H1 (cell line): ENCODE data around the gene NDNF. TPM values are rescaled to one million over a fixed set of nuclear protein-coding genes. Genes with fewer than 3 reads are reported as not detected.

Experiments
- CTCF ChIA-PET: fragments of 300-600 bp; sonication (Branson Sonifier 250); formaldehyde crosslinking; loops from one replicate; lab custom pipeline; 2021; ENCODE audit not compliant: partially characterized antibody; lab: Charles Lee
- POLR2A ChIA-PET: fragments of 300-600 bp; sonication (Branson Sonifier 250); formaldehyde crosslinking; loops from one replicate; lab custom pipeline; 2021; ENCODE audit warnings: inconsistent platforms; ENCODE audit not compliant: partially characterized antibody; lab: Charles Lee
- DNase-seq, 2 experiments: peaks; one replicate each; pipeline versions ENCODE4 v3.0.0 to v3.0.0-alpha.2; 2010 to 2022; ENCODE audit warnings: low spot score in 2 of 2, low read depth in 1 of 2, mixed read lengths in 1 of 2
- FAIRE-seq: peaks from 2 replicates; lab custom pipeline; 2011; peaks lifted over from hg19 to GRCh38; lab: Jason Lieb, UNC
- H2AFZ ChIP-seq: 2 replicates; pipeline ENCODE4 v1.8.1; 2012; ENCODE audit warnings: low read length, inconsistent platforms
- H2AK5ac ChIP-seq: 2 replicates; pipeline ENCODE4 v1.6.1; 2013; ENCODE audit warnings: low read depth, low read length
- H2BK120ac ChIP-seq: replicated peaks from 2 replicates; pipeline ENCODE3; 2013; ENCODE audit warnings: low read depth, low read length, inconsistent platforms
- H2BK12ac ChIP-seq: 2 replicates; pipeline ENCODE4 v1.6.1; 2013; ENCODE audit warnings: low read depth, low read length
- H2BK15ac ChIP-seq: 2 replicates; pipeline ENCODE4 v1.6.1; 2013; ENCODE audit warnings: low read length
- H2BK20ac ChIP-seq: 2 replicates; pipeline ENCODE4 v1.6.1; 2013; ENCODE audit warnings: low read length
- H2BK5ac ChIP-seq: 2 replicates; pipeline ENCODE4 v1.6.1; 2013; ENCODE audit warnings: low read depth, low read length
- H3K14ac ChIP-seq: 2 replicates; pipeline ENCODE4 v1.6.1; 2013; ENCODE audit warnings: inconsistent platforms; ENCODE audit not compliant: insufficient read length
- H3K18ac ChIP-seq: 2 replicates; pipeline ENCODE4 v1.6.1; 2013; ENCODE audit warnings: low read length; ENCODE audit errors: extremely low read depth
- H3K23ac ChIP-seq: 2 replicates; pipeline ENCODE4 v1.6.1; 2013; ENCODE audit warnings: inconsistent platforms; ENCODE audit not compliant: insufficient read length
- H3K23me2 ChIP-seq: 2 replicates; pipeline ENCODE4 v1.6.1; 2013; ENCODE audit warnings: low read depth, low read length
- H3K27ac ChIP-seq: 2 replicates; pipeline ENCODE4 v1.6.1; 2011; ENCODE audit warnings: low read depth, low read length, inconsistent platforms
- H3K27me3 ChIP-seq, 4 experiments: replicated peaks in 1 of 4; 1 replicate in 1 of 4; 2 replicates in 3 of 4; pipeline versions ENCODE4 v1.6.1 to v1.8.1; 2011 to 2013; ENCODE audit warnings: low read length in 3 of 4, mild to moderate bottlenecking in 3 of 4, inconsistent platforms in 2 of 4, mixed read lengths in 2 of 4, moderate library complexity in 1 of 4; ENCODE audit not compliant: control insufficient read depth in 3 of 4, insufficient read depth in 3 of 4; ENCODE audit errors: extremely low read depth in 1 of 4
- H3K36me3 ChIP-seq, 4 experiments: 2 replicates each; pipeline versions ENCODE4 v1.6.1 to v1.8.1; 2011 to 2013; ENCODE audit warnings: mild to moderate bottlenecking in 4 of 4, low read length in 3 of 4, moderate library complexity in 2 of 4, control low read depth in 1 of 4, inconsistent platforms in 1 of 4; ENCODE audit not compliant: insufficient read depth in 4 of 4, control insufficient read depth in 2 of 4
- H3K4ac ChIP-seq: replicated peaks from 2 replicates; pipeline ENCODE3; 2013; ENCODE audit warnings: low read length, low read depth, mixed read lengths, inconsistent platforms; ENCODE audit not compliant: insufficient read length
- H3K4me1 ChIP-seq, 4 experiments: replicated peaks in 1 of 4; 1 replicate in 1 of 4; 2 replicates in 3 of 4; pipeline versions ENCODE4 v1.6.1 to v1.8.1; 2011 to 2013; ENCODE audit warnings: low read length in 3 of 4, inconsistent platforms in 2 of 4, mixed read lengths in 1 of 4; ENCODE audit not compliant: insufficient read depth in 4 of 4, control insufficient read depth in 3 of 4
- H3K4me2 ChIP-seq, 2 experiments: 2 replicates each; pipeline versions ENCODE4 v1.6.1 to v1.8.1; 2011 to 2013; ENCODE audit warnings: low read depth in 2 of 2, low read length in 2 of 2, control low read depth in 1 of 2, inconsistent platforms in 1 of 2, mild to moderate bottlenecking in 1 of 2; ENCODE audit not compliant: insufficient read depth in 1 of 2
- H3K4me3 ChIP-seq, 4 experiments: fragments of 200-600, 300-600 bp in 1 of 4; sonication (generic), shearing (Covaris generic), sonication (Bioruptor Twin) in 1 of 4; 2 replicates each; pipeline versions ENCODE4 v1.5.1 to v1.8.1; 2011 to 2016; ENCODE audit warnings: low read length in 4 of 4, low read depth in 3 of 4, control low read depth in 2 of 4, inconsistent platforms in 2 of 4, mild to moderate bottlenecking in 2 of 4, mixed read lengths in 1 of 4, moderate library complexity in 1 of 4; ENCODE audit not compliant: insufficient read depth in 2 of 4; ENCODE audit errors: extremely low read depth in 1 of 4
- H3K56ac ChIP-seq: replicated peaks from 2 replicates; pipeline ENCODE3; 2013; ENCODE audit warnings: low read depth, mild to moderate bottlenecking, mixed read lengths, low read length, inconsistent platforms; ENCODE audit not compliant: insufficient read length
- H3K79me1 ChIP-seq: 2 replicates; pipeline ENCODE4 v1.6.1; 2013; ENCODE audit warnings: low read depth, low read length, control low read depth
- H3K79me2 ChIP-seq, 2 experiments: 2 replicates each; pipeline versions ENCODE4 v1.6.1 to v1.8.1; 2012 to 2013; ENCODE audit warnings: low read length in 2 of 2, mild to moderate bottlenecking in 2 of 2, inconsistent platforms in 1 of 2; ENCODE audit not compliant: insufficient read depth in 2 of 2, control insufficient read depth in 1 of 2
- H3K9ac ChIP-seq, 4 experiments: replicated peaks in 1 of 4; 1 replicate in 1 of 4; 2 replicates in 3 of 4; pipeline versions ENCODE4 v1.6.1 to v1.8.1; 2011 to 2013; ENCODE audit warnings: low read depth in 3 of 4, low read length in 3 of 4, control low read depth in 2 of 4, mild to moderate bottlenecking in 2 of 4, moderate library complexity in 2 of 4, inconsistent platforms in 1 of 4; ENCODE audit errors: extremely low read depth in 1 of 4
- H3K9me3 ChIP-seq, 2 experiments: 2 replicates each; pipeline versions ENCODE4 v1.6.1 to v1.8.1; 2012 to 2013; ENCODE audit warnings: mild to moderate bottlenecking in 2 of 2, moderate library complexity in 2 of 2, control low read depth in 1 of 2, inconsistent platforms in 1 of 2, low read depth in 1 of 2, low read length in 1 of 2, mixed read lengths in 1 of 2; ENCODE audit not compliant: insufficient read depth in 2 of 2
- H4K20me1 ChIP-seq, 2 experiments: replicated peaks in 1 of 2; 2 replicates each; pipeline versions ENCODE3 to v1.8.1; 2011 to 2013; ENCODE audit warnings: inconsistent platforms in 2 of 2, low read length in 2 of 2, mild to moderate bottlenecking in 1 of 2; ENCODE audit not compliant: insufficient read depth in 2 of 2, control insufficient read depth in 1 of 2
- H4K5ac ChIP-seq: 2 replicates; pipeline ENCODE4 v1.6.1; 2013; ENCODE audit warnings: low read length, low read depth, mixed read lengths, inconsistent platforms; ENCODE audit not compliant: insufficient read length
- H4K8ac ChIP-seq: 2 replicates; pipeline ENCODE4 v1.8.0; 2013; ENCODE audit warnings: mild to moderate bottlenecking, moderate library complexity, low read length, inconsistent platforms; ENCODE audit not compliant: insufficient read depth; ENCODE audit errors: extremely low read depth
- H4K91ac ChIP-seq: replicated peaks from 2 replicates; pipeline ENCODE3; 2013; ENCODE audit warnings: low read length, mixed read lengths, inconsistent platforms; ENCODE audit not compliant: insufficient read length
- ASH2L ChIP-seq: fragments of 200-600, 300-600 bp; sonication (generic); IDR thresholded peaks from one replicate; pipeline ENCODE4 v1.7.1; 2017; ENCODE audit warnings: low read length
- CREB1 ChIP-seq: IDR thresholded peaks from 2 replicates; pipeline ENCODE4 v1.6.1; 2012; ENCODE audit warnings: inconsistent platforms
- NRF1 ChIP-seq: IDR thresholded peaks from 2 replicates; pipeline ENCODE4 v1.6.1; 2011; ENCODE audit warnings: mild to moderate bottlenecking, low read depth, low read length, improper control_type of control experiment
- RNF2 ChIP-seq: fragments of 200-900, 300-1000 bp; sonication (generic); IDR thresholded peaks from 2 replicates; pipeline ENCODE4 v1.7.1; 2016; ENCODE audit warnings: borderline replicate concordance, low read depth, mild to moderate bottlenecking, antibody characterized with exemption, low read length; ENCODE audit not compliant: poor library complexity, severe bottlenecking; ENCODE audit errors: missing control alignments
- RXRA ChIP-seq: IDR thresholded peaks from 2 replicates; pipeline ENCODE4 v1.6.1; 2011; ENCODE audit warnings: low read depth, mild to moderate bottlenecking, low read length, moderate library complexity; ENCODE audit not compliant: insufficient read depth
- SP2 ChIP-seq: IDR thresholded peaks from 2 replicates; pipeline ENCODE4 v1.6.1; 2012; ENCODE audit warnings: mild to moderate bottlenecking, low read length, inconsistent platforms
- SP4 ChIP-seq: IDR thresholded peaks from 2 replicates; pipeline ENCODE4 v1.6.1; 2012; ENCODE audit warnings: low read length, inconsistent platforms
- ZNF274 ChIP-seq: IDR thresholded peaks from 2 replicates; pipeline ENCODE4 v1.7.0; 2012; ENCODE audit warnings: low read length, borderline replicate concordance; ENCODE audit errors: extremely low read depth
- WGBS, 2 experiments: shearing (Covaris generic) in 1 of 2; methylation state at CpG; one replicate each; pipeline versions ENCODE4 v1.1.6 to v1.1.7; 2013 to 2015; ENCODE audit warnings: low lambda C conversion rate in 2 of 2, mixed read lengths in 2 of 2, inconsistent platforms in 1 of 2, low coverage in 1 of 2, missing lambda C conversion rate in 1 of 2; ENCODE audit not compliant: insufficient replicate concordance in 2 of 2, insufficient coverage in 1 of 2, insufficient read length in 1 of 2; ENCODE audit errors: extremely low coverage in 1 of 2, missing lambda C conversion rate in 1 of 2; 5-methylcytosine and 5-hydroxymethylcytosine counted together
- polyA plus RNA-seq, 7 experiments: library from polyadenylated mRNA; depleted of rRNA in 3 of 7; stranded (reverse) in 5 of 7; unstranded in 2 of 7; fragments of >200 nt in 5 of 7; fragments of 200-250 nt in 2 of 7; gene quantifications; 1 replicate in 5 of 7; 2 replicates in 1 of 7; 4 replicates in 1 of 7; pipeline versions ENCODE4 v1.2.1 to v1.2.3, GENCODE V29; 2011 to 2013; ENCODE audit warnings: missing spikeins in 2 of 7, mixed read lengths in 2 of 7
- total RNA-seq: library from RNA; stranded (reverse); fragmentation: NEBNext Ultra II Directional; extraction: Animal tissue kit (Norgen Biotek cat#: 25700); gene quantifications from 2 replicates; pipeline ENCODE4 v1.2.1, GENCODE V29; 2021
- TF ChIP-seq, protein P1 (sequence below): IDR thresholded peaks from 2 replicates; pipeline ENCODE4 v1.6.1; 2011; ENCODE audit warnings: low read depth, mild to moderate bottlenecking, low read length; ENCODE audit not compliant: insufficient read depth
- TF ChIP-seq, protein P2 (sequence below), 3 experiments: IDR thresholded peaks; 1 replicate in 2 of 3; 2 replicates in 1 of 3; pipeline versions ENCODE4 v1.5.1 to v1.6.1; 2011; ENCODE audit warnings: low read length in 3 of 3, mild to moderate bottlenecking in 3 of 3, inconsistent platforms in 2 of 3, low read depth in 1 of 3, moderate library complexity in 1 of 3; ENCODE audit not compliant: insufficient read depth in 1 of 3; ENCODE audit errors: control extremely low read depth in 1 of 3

Gene NDNF
- total and polyA plus RNA-seq, 2 of the 8 experiments (the other 6 are each of a cell fraction or from before 2014, with no cell fraction given): 0.70 to 1.6 TPM

DNA sequence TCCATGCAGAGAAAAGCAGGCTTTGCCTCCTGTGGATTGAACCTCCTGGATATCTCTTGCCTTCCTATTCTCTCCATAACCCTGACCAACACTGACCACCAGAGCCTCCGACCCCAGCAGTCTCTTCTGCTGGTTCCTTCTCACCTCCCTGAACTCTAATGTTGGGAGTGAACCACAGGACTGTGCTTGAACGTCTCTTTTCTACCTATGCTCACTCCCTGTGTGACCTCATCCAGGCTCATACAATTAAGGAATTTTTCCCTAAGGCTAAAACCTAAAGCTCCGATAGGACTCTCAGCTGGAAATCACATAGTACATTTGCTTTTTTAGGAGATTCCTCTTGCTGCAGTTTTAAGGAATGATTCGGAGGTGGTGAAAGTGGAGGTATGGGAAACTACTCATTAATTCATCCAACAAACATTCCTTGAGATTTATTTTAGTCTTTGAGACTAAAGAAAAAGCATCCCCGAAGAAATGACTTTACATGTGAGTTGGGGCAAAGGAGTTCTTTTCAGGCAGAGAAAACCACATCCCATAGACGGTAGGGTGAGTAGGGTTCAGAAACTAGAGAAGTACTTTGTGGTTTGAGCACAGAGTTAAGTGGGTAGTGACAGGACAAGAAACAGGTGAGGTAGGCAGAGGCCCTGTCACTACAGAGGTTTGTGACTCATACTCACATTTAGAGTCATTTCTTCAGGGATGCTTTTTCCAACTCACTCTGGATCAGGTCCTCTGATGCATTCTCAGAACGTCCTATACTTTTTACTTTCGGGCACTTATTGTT is 30.8 kb downstream of the NDNF start:
- Histone ChIP-seq H2BK120ac (no peak overlapping the region), H3K4me2 (no peak overlapping the region), H3K56ac (no peak overlapping the region), H2BK15ac (no peak overlapping the region), H4K8ac (no peak overlapping the region), H4K5ac (no peak overlapping the region), H3K23me2 (no peaks in the 10 kb centered on the region), H3K14ac (no peak overlapping the region), H3K23ac (no peak overlapping the region), H3K27ac (no peak overlapping the region), H3K79me2 (no peaks in the 10 kb centered on the region), H2BK12ac (no peak overlapping the region), H4K91ac (no peak overlapping the region), H3K4me3 (no peak overlapping the region), H3K79me1 (no peaks in the 10 kb centered on the region), H2BK5ac (no peak overlapping the region), H3K4me1 (no peaks in the 10 kb centered on the region), H3K18ac (no peak overlapping the region), H3K9me3 (no peaks in the 10 kb centered on the region), H3K36me3 (no peaks in the 10 kb centered on the region), H3K27me3 (no peaks in the 10 kb centered on the region), H2BK20ac (no peak overlapping the region), H3K9ac (no peak overlapping the region), H4K20me1 (no peaks in the 10 kb centered on the region), H3K4ac (no peak overlapping the region), H2AFZ (no peak overlapping the region), H2AK5ac (no peak overlapping the region)
- WGBS, 2 experiments: 79% methylated on average over 8 of the region's 8 CpGs; no CpG with 5 or more reads in 1 of the 2 experiments
- FAIRE-seq: no peak
- no peak for DNase-seq
- CTCF ChIA-PET: no interaction called here
- POLR2A ChIA-PET: no interaction called here
- TF ChIP-seq NRF1: no peak
- TF ChIP-seq, protein P1, sequence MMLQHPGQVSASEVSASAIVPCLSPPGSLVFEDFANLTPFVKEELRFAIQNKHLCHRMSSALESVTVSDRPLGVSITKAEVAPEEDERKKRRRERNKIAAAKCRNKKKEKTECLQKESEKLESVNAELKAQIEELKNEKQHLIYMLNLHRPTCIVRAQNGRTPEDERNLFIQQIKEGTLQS: no peak
- TF ChIP-seq ZNF274: no peak
- no peak for TF ChIP-seq RXRA
- no peak for TF ChIP-seq ASH2L
- no peak for TF ChIP-seq CREB1
- TF ChIP-seq SP2: no peak
- no peak for TF ChIP-seq SP4
- TF ChIP-seq, protein P2, sequence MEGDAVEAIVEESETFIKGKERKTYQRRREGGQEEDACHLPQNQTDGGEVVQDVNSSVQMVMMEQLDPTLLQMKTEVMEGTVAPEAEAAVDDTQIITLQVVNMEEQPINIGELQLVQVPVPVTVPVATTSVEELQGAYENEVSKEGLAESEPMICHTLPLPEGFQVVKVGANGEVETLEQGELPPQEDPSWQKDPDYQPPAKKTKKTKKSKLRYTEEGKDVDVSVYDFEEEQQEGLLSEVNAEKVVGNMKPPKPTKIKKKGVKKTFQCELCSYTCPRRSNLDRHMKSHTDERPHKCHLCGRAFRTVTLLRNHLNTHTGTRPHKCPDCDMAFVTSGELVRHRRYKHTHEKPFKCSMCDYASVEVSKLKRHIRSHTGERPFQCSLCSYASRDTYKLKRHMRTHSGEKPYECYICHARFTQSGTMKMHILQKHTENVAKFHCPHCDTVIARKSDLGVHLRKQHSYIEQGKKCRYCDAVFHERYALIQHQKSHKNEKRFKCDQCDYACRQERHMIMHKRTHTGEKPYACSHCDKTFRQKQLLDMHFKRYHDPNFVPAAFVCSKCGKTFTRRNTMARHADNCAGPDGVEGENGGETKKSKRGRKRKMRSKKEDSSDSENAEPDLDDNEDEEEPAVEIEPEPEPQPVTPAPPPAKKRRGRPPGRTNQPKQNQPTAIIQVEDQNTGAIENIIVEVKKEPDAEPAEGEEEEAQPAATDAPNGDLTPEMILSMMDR (IDR thresholded peaks at IDR 0.05; ENCODE audit: control extremely low read depth in 1 of 3, insufficient read depth in 1 of 3, low read depth in 1 of 3, low read length in 3 of 3): no peak
- TF ChIP-seq RNF2: no peak
